ENCODE data around the gene LTBP3. TPM values are rescaled to one million over a fixed set of nuclear protein-coding genes. Genes with fewer than 3 reads are reported as not detected.

LTBP3 gene
- total RNA-seq, 2 experiments from 2014 or later, result 39.7 to 45.7 TPM

DNA sequence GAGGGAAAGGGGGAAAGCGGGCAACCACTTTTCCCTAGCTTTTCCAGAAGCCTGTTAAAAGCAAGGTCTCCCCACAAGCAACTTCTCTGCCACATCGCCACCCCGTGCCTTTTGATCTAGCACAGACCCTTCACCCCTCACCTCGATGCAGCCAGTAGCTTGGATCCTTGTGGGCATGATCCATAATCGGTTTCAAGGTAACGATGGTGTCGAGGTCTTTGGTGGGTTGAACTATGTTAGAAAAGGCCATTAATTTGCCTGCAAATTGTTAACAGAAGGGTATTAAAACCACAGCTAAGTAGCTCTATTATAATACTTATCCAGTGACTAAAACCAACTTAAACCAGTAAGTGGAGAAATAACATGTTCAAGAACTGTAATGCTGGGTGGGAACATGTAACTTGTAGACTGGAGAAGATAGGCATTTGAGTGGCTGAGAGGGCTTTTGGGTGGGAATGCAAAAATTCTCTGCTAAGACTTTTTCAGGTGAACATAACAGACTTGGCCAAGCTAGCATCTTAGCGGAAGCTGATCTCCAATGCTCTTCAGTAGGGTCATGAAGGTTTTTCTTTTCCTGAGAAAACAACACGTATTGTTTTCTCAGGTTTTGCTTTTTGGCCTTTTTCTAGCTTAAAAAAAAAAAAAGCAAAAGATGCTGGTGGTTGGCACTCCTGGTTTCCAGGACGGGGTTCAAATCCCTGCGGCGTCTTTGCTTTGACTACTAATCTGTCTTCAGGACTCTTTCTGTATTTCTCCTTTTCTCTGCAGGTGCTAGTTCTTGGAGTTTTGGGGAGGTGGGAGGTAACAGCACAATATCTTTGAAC lies 52.5 kb downstream of the LTBP3 start:
- Mint-ChIP-seq H3K4me3 (no peak overlapping the region), H3K4me1 (ENCODE audit: low read depth) (peaks cover 37% of the 10 kb centered on the region), H3K36me3 (ENCODE audit: low read depth) (no peaks in the 10 kb centered on the region), H3K9me3 (no peaks in the 10 kb centered on the region), H3K27ac (no peak overlapping the region), H3K27me3 (ENCODE audit: low read depth) (no peaks in the 10 kb centered on the region)
- CTCF ChIA-PET, result interaction anchor here (0.5 to 17.7 kb wide), 5 partner anchors 9 to 86 kb away, joined by 3 to 359 read pairs (median 8); partner anchors contain the start of gene NEAT1
- no peak for DNase-seq
- intact Hi-C loops (cut with micrococcal nuclease), result loop anchor here (2.0 kb wide), 1 partner anchor 33 kb away; no protein-coding TSS in a partner anchor

DNA sequence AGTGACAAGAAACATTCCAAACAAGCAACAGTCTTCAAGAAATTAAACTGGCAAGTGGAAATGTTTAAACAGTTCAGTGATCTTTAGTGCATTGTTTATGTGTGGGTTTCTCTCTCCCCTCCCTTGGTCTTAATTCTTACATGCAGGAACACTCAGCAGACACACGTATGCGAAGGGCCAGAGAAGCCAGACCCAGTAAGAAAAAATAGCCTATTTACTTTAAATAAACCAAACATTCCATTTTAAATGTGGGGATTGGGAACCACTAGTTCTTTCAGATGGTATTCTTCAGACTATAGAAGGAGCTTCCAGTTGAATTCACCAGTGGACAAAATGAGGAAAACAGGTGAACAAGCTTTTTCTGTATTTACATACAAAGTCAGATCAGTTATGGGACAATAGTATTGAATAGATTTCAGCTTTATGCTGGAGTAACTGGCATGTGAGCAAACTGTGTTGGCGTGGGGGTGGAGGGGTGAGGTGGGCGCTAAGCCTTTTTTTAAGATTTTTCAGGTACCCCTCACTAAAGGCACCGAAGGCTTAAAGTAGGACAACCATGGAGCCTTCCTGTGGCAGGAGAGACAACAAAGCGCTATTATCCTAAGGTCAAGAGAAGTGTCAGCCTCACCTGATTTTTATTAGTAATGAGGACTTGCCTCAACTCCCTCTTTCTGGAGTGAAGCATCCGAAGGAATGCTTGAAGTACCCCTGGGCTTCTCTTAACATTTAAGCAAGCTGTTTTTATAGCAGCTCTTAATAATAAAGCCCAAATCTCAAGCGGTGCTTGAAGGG lies 53.3 kb downstream of the LTBP3 start:
- Mint-ChIP-seq H3K27me3 (ENCODE audit: low read depth) (no peaks in the 10 kb centered on the region), H3K4me1 (ENCODE audit: low read depth) (peaks cover 34% of the 10 kb centered on the region), H3K27ac (no peak overlapping the region), H3K36me3 (ENCODE audit: low read depth) (no peaks in the 10 kb centered on the region), H3K4me3 (no peak overlapping the region), H3K9me3 (no peaks in the 10 kb centered on the region)
- CTCF ChIA-PET, result interaction anchor here (2.0 to 17.7 kb wide), 3 partner anchors 9 to 85 kb away, joined by 8 to 359 read pairs (median 11); partner anchors contain the start of gene NEAT1
- no peak for DNase-seq
- intact Hi-C loops (cut with micrococcal nuclease), result no loop called here

DNA sequence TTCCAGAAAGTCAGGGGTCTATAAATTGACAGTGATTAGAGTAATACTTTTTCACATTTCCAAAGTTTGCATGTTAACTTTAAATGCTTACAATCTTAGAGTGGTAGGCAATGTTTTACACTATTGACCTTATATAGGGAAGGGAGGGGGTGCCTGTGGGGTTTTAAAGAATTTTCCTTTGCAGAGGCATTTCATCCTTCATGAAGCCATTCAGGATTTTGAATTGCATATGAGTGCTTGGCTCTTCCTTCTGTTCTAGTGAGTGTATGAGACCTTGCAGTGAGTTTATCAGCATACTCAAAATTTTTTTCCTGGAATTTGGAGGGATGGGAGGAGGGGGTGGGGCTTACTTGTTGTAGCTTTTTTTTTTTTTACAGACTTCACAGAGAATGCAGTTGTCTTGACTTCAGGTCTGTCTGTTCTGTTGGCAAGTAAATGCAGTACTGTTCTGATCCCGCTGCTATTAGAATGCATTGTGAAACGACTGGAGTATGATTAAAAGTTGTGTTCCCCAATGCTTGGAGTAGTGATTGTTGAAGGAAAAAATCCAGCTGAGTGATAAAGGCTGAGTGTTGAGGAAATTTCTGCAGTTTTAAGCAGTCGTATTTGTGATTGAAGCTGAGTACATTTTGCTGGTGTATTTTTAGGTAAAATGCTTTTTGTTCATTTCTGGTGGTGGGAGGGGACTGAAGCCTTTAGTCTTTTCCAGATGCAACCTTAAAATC lies 54.0 kb downstream of the LTBP3 start:
- DNase-seq, result no peak
- no peak overlapping the region for H3K27ac Mint-ChIP-seq
- no peaks in the 10 kb centered on the region for H3K27me3 Mint-ChIP-seq (ENCODE audit: low read depth)
- H3K4me3 Mint-ChIP-seq, result no peak overlapping the region
- peaks cover 34% of the 10 kb centered on the region for H3K4me1 Mint-ChIP-seq (ENCODE audit: low read depth)
- no peaks in the 10 kb centered on the region for H3K9me3 Mint-ChIP-seq
- H3K36me3 Mint-ChIP-seq (ENCODE audit: low read depth), result no peaks in the 10 kb centered on the region
- intact Hi-C loops (cut with micrococcal nuclease), result no loop called here
- CTCF ChIA-PET, result interaction anchor here (17.7 kb wide), 1 partner anchor 84 kb away, joined by 359 read pairs; the partner anchor contains the start of gene NEAT1

DNA sequence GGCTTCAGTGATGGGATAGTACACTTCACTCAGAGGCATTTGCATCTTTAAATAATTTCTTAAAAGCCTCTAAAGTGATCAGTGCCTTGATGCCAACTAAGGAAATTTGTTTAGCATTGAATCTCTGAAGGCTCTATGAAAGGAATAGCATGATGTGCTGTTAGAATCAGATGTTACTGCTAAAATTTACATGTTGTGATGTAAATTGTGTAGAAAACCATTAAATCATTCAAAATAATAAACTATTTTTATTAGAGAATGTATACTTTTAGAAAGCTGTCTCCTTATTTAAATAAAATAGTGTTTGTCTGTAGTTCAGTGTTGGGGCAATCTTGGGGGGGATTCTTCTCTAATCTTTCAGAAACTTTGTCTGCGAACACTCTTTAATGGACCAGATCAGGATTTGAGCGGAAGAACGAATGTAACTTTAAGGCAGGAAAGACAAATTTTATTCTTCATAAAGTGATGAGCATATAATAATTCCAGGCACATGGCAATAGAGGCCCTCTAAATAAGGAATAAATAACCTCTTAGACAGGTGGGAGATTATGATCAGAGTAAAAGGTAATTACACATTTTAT lies 54.7 kb downstream of the LTBP3 start:
- intact Hi-C loops (cut with micrococcal nuclease), result no loop called here
- peaks cover 34% of the 10 kb centered on the region for H3K4me1 Mint-ChIP-seq (ENCODE audit: low read depth)
- H3K27ac Mint-ChIP-seq, result no peak overlapping the region
- no peaks in the 10 kb centered on the region for H3K9me3 Mint-ChIP-seq
- no peak for DNase-seq
- H3K4me3 Mint-ChIP-seq, result no peak overlapping the region
- no peaks in the 10 kb centered on the region for H3K36me3 Mint-ChIP-seq (ENCODE audit: low read depth)
- no peaks in the 10 kb centered on the region for H3K27me3 Mint-ChIP-seq (ENCODE audit: low read depth)
- CTCF ChIA-PET, result interaction anchor here (17.7 kb wide), 1 partner anchor 84 kb away, joined by 359 read pairs; the partner anchor contains the start of gene NEAT1

DNA sequence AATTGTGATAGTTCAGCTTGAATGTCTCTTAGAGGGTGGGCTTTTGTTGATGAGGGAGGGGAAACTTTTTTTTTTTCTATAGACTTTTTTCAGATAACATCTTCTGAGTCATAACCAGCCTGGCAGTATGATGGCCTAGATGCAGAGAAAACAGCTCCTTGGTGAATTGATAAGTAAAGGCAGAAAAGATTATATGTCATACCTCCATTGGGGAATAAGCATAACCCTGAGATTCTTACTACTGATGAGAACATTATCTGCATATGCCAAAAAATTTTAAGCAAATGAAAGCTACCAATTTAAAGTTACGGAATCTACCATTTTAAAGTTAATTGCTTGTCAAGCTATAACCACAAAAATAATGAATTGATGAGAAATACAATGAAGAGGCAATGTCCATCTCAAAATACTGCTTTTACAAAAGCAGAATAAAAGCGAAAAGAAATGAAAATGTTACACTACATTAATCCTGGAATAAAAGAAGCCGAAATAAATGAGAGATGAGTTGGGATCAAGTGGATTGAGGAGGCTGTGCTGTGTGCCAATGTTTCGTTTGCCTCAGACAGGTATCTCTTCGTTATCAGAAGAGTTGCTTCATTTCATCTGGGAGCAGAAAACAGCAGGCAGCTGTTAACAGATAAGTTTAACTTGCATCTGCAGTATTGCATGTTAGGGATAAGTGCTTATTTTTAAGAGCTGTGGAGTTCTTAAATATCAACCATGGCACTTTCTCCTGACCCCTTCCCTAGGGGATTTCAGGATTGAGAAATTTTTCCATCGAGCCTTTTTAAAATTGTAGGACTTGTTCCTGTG lies 55.4 kb downstream of the LTBP3 start:
- intact Hi-C loops (cut with micrococcal nuclease), result no loop called here
- H3K27ac Mint-ChIP-seq, result no peak overlapping the region
- CTCF ChIA-PET, result interaction anchor here (0.9 to 17.7 kb wide), 2 partner anchors 37 to 83 kb away, joined by 3 to 359 read pairs; partner anchors contain the start of gene NEAT1
- no peaks in the 10 kb centered on the region for H3K9me3 Mint-ChIP-seq
- DNase-seq, result no peak
- H3K27me3 Mint-ChIP-seq (ENCODE audit: low read depth), result no peaks in the 10 kb centered on the region
- no peaks in the 10 kb centered on the region for H3K36me3 Mint-ChIP-seq (ENCODE audit: low read depth)
- H3K4me3 Mint-ChIP-seq, result no peak overlapping the region
- peaks cover 32% of the 10 kb centered on the region for H3K4me1 Mint-ChIP-seq (ENCODE audit: low read depth)

DNA sequence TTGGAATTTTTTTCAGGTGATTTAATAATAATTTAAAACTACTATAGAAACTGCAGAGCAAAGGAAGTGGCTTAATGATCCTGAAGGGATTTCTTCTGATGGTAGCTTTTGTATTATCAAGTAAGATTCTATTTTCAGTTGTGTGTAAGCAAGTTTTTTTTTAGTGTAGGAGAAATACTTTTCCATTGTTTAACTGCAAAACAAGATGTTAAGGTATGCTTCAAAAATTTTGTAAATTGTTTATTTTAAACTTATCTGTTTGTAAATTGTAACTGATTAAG lies 55.9 kb downstream of the LTBP3 start:
- intact Hi-C loops (cut with micrococcal nuclease), result no loop called here
- Mint-ChIP-seq H3K27ac (no peak overlapping the region), H3K4me1 (ENCODE audit: low read depth) (peaks cover 27% of the 10 kb centered on the region), H3K9me3 (no peaks in the 10 kb centered on the region), H3K27me3 (ENCODE audit: low read depth) (no peaks in the 10 kb centered on the region), H3K36me3 (ENCODE audit: low read depth) (no peaks in the 10 kb centered on the region), H3K4me3 (no peak overlapping the region)
- DNase-seq, result no peak
- CTCF ChIA-PET, result interaction anchor here (0.9 to 17.7 kb wide), 2 partner anchors 36 to 82 kb away, joined by 3 to 359 read pairs; partner anchors contain the start of gene NEAT1

DNA sequence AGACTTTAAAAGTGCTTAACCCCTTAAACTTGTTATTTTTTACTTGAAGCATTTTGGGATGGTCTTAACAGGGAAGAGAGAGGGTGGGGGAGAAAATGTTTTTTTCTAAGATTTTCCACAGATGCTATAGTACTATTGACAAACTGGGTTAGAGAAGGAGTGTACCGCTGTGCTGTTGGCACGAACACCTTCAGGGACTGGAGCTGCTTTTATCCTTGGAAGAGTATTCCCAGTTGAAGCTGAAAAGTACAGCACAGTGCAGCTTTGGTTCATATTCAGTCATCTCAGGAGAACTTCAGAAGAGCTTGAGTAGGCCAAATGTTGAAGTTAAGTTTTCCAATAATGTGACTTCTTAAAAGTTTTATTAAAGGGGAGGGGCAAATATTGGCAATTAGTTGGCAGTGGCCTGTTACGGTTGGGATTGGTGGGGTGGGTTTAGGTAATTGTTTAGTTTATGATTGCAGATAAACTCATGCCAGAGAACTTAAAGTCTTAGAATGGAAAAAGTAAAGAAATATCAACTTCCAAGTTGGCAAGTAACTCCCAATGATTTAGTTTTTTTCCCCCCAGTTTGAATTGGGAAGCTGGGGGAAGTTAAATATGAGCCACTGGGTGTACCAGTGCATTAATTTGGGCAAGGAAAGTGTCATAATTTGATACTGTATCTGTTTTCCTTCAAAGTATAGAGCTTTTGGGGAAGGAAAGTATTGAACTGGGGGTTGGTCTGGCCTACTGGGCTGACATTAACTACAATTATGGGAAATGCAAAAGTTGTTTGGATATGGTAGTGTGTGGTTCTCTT lies 56.5 kb downstream of the LTBP3 start:
- no peak for DNase-seq
- Mint-ChIP-seq H3K27ac (no peak overlapping the region), H3K36me3 (ENCODE audit: low read depth) (no peaks in the 10 kb centered on the region), H3K9me3 (no peaks in the 10 kb centered on the region), H3K27me3 (ENCODE audit: low read depth) (no peaks in the 10 kb centered on the region), H3K4me3 (no peak overlapping the region), H3K4me1 (ENCODE audit: low read depth) (peaks cover 25% of the 10 kb centered on the region)
- intact Hi-C loops (cut with micrococcal nuclease), result no loop called here
- CTCF ChIA-PET, result interaction anchor here (0.9 to 17.7 kb wide), 2 partner anchors 35 to 82 kb away, joined by 3 to 359 read pairs; partner anchors contain the start of gene NEAT1

DNA sequence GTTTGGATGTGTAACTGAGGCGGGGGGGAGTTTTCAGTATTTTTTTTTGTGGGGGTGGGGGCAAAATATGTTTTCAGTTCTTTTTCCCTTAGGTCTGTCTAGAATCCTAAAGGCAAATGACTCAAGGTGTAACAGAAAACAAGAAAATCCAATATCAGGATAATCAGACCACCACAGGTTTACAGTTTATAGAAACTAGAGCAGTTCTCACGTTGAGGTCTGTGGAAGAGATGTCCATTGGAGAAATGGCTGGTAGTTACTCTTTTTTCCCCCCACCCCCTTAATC lies 57.0 kb downstream of the LTBP3 start:
- CTCF ChIA-PET, result interaction anchor here (17.7 kb wide), 1 partner anchor 81 kb away, joined by 359 read pairs; the partner anchor contains the start of gene NEAT1
- Mint-ChIP-seq H3K4me1 (ENCODE audit: low read depth) (peaks cover 25% of the 10 kb centered on the region), H3K9me3 (no peaks in the 10 kb centered on the region), H3K4me3 (no peak overlapping the region), H3K27me3 (ENCODE audit: low read depth) (no peaks in the 10 kb centered on the region), H3K27ac (no peak overlapping the region), H3K36me3 (ENCODE audit: low read depth) (no peaks in the 10 kb centered on the region)
- intact Hi-C loops (cut with micrococcal nuclease), result no loop called here
- no peak for DNase-seq

DNA sequence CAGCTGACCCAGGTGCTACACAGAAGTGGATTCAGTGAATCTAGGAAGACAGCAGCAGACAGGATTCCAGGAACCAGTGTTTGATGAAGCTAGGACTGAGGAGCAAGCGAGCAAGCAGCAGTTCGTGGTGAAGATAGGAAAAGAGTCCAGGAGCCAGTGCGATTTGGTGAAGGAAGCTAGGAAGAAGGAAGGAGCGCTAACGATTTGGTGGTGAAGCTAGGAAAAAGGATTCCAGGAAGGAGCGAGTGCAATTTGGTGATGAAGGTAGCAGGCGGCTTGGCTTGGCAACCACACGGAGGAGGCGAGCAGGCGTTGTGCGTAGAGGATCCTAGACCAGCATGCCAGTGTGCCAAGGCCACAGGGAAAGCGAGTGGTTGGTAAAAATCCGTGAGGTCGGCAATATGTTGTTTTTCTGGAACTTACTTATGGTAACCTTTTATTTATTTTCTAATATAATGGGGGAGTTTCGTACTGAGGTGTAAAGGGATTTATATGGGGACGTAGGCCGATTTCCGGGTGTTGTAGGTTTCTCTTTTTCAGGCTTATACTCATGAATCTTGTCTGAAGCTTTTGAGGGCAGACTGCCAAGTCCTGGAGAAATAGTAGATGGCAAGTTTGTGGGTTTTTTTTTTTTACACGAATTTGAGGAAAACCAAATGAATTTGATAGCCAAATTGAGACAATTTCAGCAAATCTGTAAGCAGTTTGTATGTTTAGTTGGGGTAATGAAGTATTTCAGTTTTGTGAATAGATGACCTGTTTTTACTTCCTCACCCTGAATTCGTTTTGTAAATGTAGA lies 57.6 kb downstream of the LTBP3 start:
- Mint-ChIP-seq H3K9me3 (no peaks in the 10 kb centered on the region), H3K36me3 (ENCODE audit: low read depth) (no peaks in the 10 kb centered on the region), H3K4me3 (no peak overlapping the region), H3K4me1 (ENCODE audit: low read depth) (peaks cover 25% of the 10 kb centered on the region), H3K27me3 (ENCODE audit: low read depth) (no peaks in the 10 kb centered on the region), H3K27ac (no peak overlapping the region)
- intact Hi-C loops (cut with micrococcal nuclease), result no loop called here
- CTCF ChIA-PET, result interaction anchor here (0.6 to 17.7 kb wide), 5 partner anchors 23 to 81 kb away, joined by 3 to 359 read pairs (median 5); partner anchors contain the start of gene NEAT1
- DNase-seq, result peak; percentile 46

DNA sequence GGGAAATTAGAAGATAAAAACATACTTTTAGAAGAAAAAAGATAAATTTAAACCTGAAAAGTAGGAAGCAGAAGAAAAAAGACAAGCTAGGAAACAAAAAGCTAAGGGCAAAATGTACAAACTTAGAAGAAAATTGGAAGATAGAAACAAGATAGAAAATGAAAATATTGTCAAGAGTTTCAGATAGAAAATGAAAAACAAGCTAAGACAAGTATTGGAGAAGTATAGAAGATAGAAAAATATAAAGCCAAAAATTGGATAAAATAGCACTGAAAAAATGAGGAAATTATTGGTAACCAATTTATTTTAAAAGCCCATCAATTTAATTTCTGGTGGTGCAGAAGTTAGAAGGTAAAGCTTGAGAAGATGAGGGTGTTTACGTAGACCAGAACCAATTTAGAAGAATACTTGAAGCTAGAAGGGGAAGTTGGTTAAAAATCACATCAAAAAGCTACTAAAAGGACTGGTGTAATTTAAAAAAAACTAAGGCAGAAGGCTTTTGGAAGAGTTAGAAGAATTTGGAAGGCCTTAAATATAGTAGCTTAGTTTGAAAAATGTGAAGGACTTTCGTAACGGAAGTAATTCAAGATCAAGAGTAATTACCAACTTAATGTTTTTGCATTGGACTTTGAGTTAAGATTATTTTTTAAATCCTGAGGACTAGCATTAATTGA lies 58.3 kb downstream of the LTBP3 start:
- intact Hi-C loops (cut with micrococcal nuclease), result loop anchor here (5.0 to 10.0 kb wide), 2 partner anchors 635 to 723 kb away; partner anchors contain the start of gene SF1
- Mint-ChIP-seq H3K4me3 (no peak overlapping the region), H3K27me3 (ENCODE audit: low read depth) (no peaks in the 10 kb centered on the region), H3K4me1 (ENCODE audit: low read depth) (peaks cover 21% of the 10 kb centered on the region), H3K9me3 (no peaks in the 10 kb centered on the region), H3K27ac (no peak overlapping the region), H3K36me3 (ENCODE audit: low read depth) (no peaks in the 10 kb centered on the region)
- CTCF ChIA-PET, result interaction anchor here (1.3 to 17.7 kb wide), 4 partner anchors 22 to 80 kb away, joined by 3 to 359 read pairs (median 6); partner anchors contain the start of gene NEAT1
- DNase-seq, result no peak
